ENCODE data around the gene BEST2. TPM values are rescaled to one million over a fixed set of nuclear protein-coding genes. Genes with fewer than 3 reads are reported as not detected.

Gene BEST2
- total RNA-seq, 1 experiment from 2014 or later, result 0.10 TPM

GRCh38 chr19:12786141-12786870 lies 34.7 kb downstream of the BEST2 start:
- DNase-seq (ENCODE audit: low read depth, low spot score), result no peak
- RAD21 ChIA-PET (ENCODE audit: low non-redundant PET in 1 of 2, low total read pairs in 2 of 2, uncharacterized antibody in 2 of 2, unreplicated experiment in 2 of 2), result no interaction called here

GRCh38 chr19:12786952-12787351 lies 35.4 kb downstream of the BEST2 start:
- peak overlapping the region; percentile 89 for H3K27ac ChIP-seq (ENCODE audit: low read depth, low read length)
- ChIA-PET RAD21 (ENCODE audit: low non-redundant PET in 1 of 2, low total read pairs in 2 of 2, uncharacterized antibody in 2 of 2, unreplicated experiment in 2 of 2) (no interaction called here), CTCF (interaction anchor here (1.4 to 7.4 kb wide), 2 partner anchors 9 to 11 kb away, joined by 3 to 88 read pairs; partner anchors contain the start of gene HOOK2), POLR2A (interaction anchor here (0.6 to 1.2 kb wide), 3 partner anchors 9 to 1542 kb away, joined by 3 read pairs; no protein-coding TSS in a partner anchor)
- H3K4me3 ChIP-seq (replicated peaks in 1 of 2; ENCODE audit: low read depth in 1 of 2, low read length in 2 of 2), result no peak overlapping the region
- peaks cover 76 to 95% of the 10 kb centered on the region in 2 experiments for H3K4me1 ChIP-seq (ENCODE audit: control insufficient read depth in 1 of 2, insufficient read depth in 2 of 2, low read length in 2 of 2)
- peak overlapping the region; percentile 61 for H3K4me2 ChIP-seq (ENCODE audit: low read length)
- H3K27me3 ChIP-seq (ENCODE audit: insufficient read depth, low read length), result no peaks in the 10 kb centered on the region
- peaks cover 6% of the 10 kb centered on the region for H3K79me2 ChIP-seq (ENCODE audit: insufficient read depth, low read length)
- no TSS peak for BruUV-seq (replicated peaks)
- DNase-seq (ENCODE audit: low read depth, low spot score) (no peak), ATAC-seq (no peak)
- no peaks in the 10 kb centered on the region for H3K9me3 ChIP-seq (ENCODE audit: control insufficient read depth in 1 of 2, insufficient read depth in 1 of 2, low read depth in 1 of 2, low read length in 2 of 2)
- intact Hi-C loops (cut with micrococcal nuclease), result no loop called here
- TF ChIP-seq CEBPB (IDR thresholded peaks at IDR 0.05; ENCODE audit: low read depth) (no peak), MAX (IDR thresholded peaks at IDR 0.05) (no peak), SRF (IDR thresholded peaks at IDR 0.05; ENCODE audit: low read depth) (no peak), POLR2A (IDR thresholded peaks at IDR 0.05; ENCODE audit: borderline replicate concordance, extremely low read depth, insufficient read depth, insufficient read length) (no peak), ELF1 (IDR thresholded peaks at IDR 0.05; ENCODE audit: borderline replicate concordance, low read depth) (no peak)
- no peaks in the 10 kb centered on the region for H3K9me2 ChIP-seq (ENCODE audit: insufficient read depth)
- H4K20me1 ChIP-seq (ENCODE audit: insufficient read depth), result no peaks in the 10 kb centered on the region
- no peak overlapping the region for H2AFZ ChIP-seq (ENCODE audit: low read depth, low read length, poor library complexity, severe bottlenecking)
- H3K36me3 ChIP-seq (ENCODE audit: control insufficient read depth in 1 of 2, insufficient read depth in 2 of 2, low read length in 2 of 2), result no peaks in the 10 kb centered on the region
- H3K9ac ChIP-seq (ENCODE audit: low read length), result peak overlapping the region; percentile 54

More at GRCh38 chr19:12786141-12786870, 34.7 kb downstream of the BEST2 start:
- no peak overlapping the region for H2AFZ ChIP-seq (ENCODE audit: low read depth, low read length, poor library complexity, severe bottlenecking)
- ATAC-seq, result no peak
- peaks cover 80 to 94% of the 10 kb centered on the region in 2 experiments for H3K4me1 ChIP-seq (ENCODE audit: control insufficient read depth in 1 of 2, insufficient read depth in 2 of 2, low read length in 2 of 2)
- no TSS peak for BruUV-seq (replicated peaks)
- intact Hi-C loops (cut with micrococcal nuclease), result no loop called here
- no peaks in the 10 kb centered on the region for H4K20me1 ChIP-seq (ENCODE audit: insufficient read depth)
- H3K4me2 ChIP-seq (ENCODE audit: low read length), result peak overlapping the region; percentile 61
- no peaks in the 10 kb centered on the region for H3K9me2 ChIP-seq (ENCODE audit: insufficient read depth)
- H3K36me3 ChIP-seq (ENCODE audit: control insufficient read depth in 1 of 2, insufficient read depth in 2 of 2, low read length in 2 of 2), result no peaks in the 10 kb centered on the region
- no peak for TF ChIP-seq ZFX (IDR thresholded peaks at IDR 0.05)
- no peak for TF ChIP-seq ZNF274 (IDR thresholded peaks at IDR 0.05; ENCODE audit: low read depth, low read length)
- H3K9me3 ChIP-seq (ENCODE audit: control insufficient read depth in 1 of 2, insufficient read depth in 1 of 2, low read depth in 1 of 2, low read length in 2 of 2), result no peaks in the 10 kb centered on the region
- H3K27me3 ChIP-seq (ENCODE audit: insufficient read depth, low read length), result no peaks in the 10 kb centered on the region
- H3K4me3 ChIP-seq (replicated peaks in 1 of 2; ENCODE audit: low read depth in 1 of 2, low read length in 2 of 2), result no peak overlapping the region
- ChIA-PET POLR2A (no interaction called here), CTCF (interaction anchor here (1.4 to 7.4 kb wide), 2 partner anchors 10 kb away, joined by 3 to 88 read pairs; partner anchors contain the start of gene HOOK2)
- no peaks in the 10 kb centered on the region for H3K79me2 ChIP-seq (ENCODE audit: insufficient read depth, low read length)
- peak overlapping the region; percentile 54 for H3K9ac ChIP-seq (ENCODE audit: low read length)
- H3K27ac ChIP-seq (ENCODE audit: low read depth, low read length), result peak overlapping the region; percentile 89

All from HCT116 (cell line).